ENCODE measurements around the gene ARL15.

ARL15 gene

DNA sequence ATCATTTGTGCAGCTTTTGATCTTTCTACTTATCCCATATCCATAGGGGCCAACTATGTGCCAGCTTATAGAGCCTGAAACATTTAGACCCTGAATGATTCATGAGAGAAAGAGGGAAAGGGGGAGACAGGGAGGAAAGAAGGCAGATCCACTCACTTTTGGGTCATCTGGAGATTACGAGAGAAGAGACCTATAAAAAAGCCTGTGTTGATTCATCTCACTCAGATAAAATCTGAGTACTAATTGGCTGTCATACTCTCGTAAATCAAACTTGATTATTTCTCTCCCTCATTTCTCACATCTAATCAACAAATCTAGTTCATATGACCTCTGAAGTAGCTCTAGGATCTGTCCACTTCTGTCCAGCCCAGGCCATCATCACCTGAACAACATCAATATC, 137.1 kb downstream of the ARL15 start:
- no peak for TF ChIP-seq POLR2A (IDR thresholded peaks at IDR 0.05; ENCODE audit: extremely low read depth, insufficient read length)
- H3K4me3 ChIP-seq (ENCODE audit: low read depth, low read length): no peak overlapping the region
- no peak for DNase-seq (ENCODE audit: low read depth)

- no peak overlapping the region for H3K4me3 ChIP-seq (ENCODE audit: low read depth, low read length)
- DNase-seq (ENCODE audit: low read depth): peak; percentile 17
These were observed 138.6 kb downstream of the ARL15 start for GRCh38 chr5:54171645-54172384.

GRCh38 chr5:54165687-54166086, 144.7 kb downstream of the ARL15 start:
- TF ChIP-seq MYC (IDR thresholded peaks at IDR 0.05; ENCODE audit: low read depth, low read length) (no peak), POLR2A (IDR thresholded peaks at IDR 0.05; ENCODE audit: extremely low read depth, insufficient read length) (no peak), CTCF (IDR thresholded peaks at IDR 0.05; ENCODE audit: low read depth, low read length) (no peak)
- no peak overlapping the region for H3K4me3 ChIP-seq (ENCODE audit: low read depth, low read length)
- no peak for DNase-seq (ENCODE audit: low read depth)

More at GRCh38 chr5:54171645-54172384, 138.6 kb downstream of the ARL15 start:
- TF ChIP-seq, protein P1, sequence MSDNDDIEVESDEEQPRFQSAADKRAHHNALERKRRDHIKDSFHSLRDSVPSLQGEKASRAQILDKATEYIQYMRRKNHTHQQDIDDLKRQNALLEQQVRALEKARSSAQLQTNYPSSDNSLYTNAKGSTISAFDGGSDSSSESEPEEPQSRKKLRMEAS (IDR thresholded peaks at IDR 0.05; ENCODE audit: low read depth, low read length): no peak
- TF ChIP-seq MYC (IDR thresholded peaks at IDR 0.05; ENCODE audit: low read depth, low read length) (no peak), CTCF (IDR thresholded peaks at IDR 0.05; ENCODE audit: low read depth, low read length) (no peak), POLR2A (IDR thresholded peaks at IDR 0.05; ENCODE audit: extremely low read depth, insufficient read length) (no peak)

- no peak for TF ChIP-seq CTCF (IDR thresholded peaks at IDR 0.05; ENCODE audit: low read depth, low read length)
These were observed 148.2 kb downstream of the ARL15 start for GRCh38 chr5:54162184-54162583.

GRCh38 chr5:54160329-54160728, 150.0 kb downstream of the ARL15 start:
- TF ChIP-seq MYC (IDR thresholded peaks at IDR 0.05; ENCODE audit: low read depth, low read length): no peak
- TF ChIP-seq CTCF (IDR thresholded peaks at IDR 0.05; ENCODE audit: low read depth, low read length): no peak
- TF ChIP-seq POLR2A (IDR thresholded peaks at IDR 0.05; ENCODE audit: extremely low read depth, insufficient read length): no peak
- TF ChIP-seq, protein P1 (IDR thresholded peaks at IDR 0.05; ENCODE audit: low read depth, low read length): no peak
- DNase-seq (ENCODE audit: low read depth): no peak
- no peak overlapping the region for H3K4me3 ChIP-seq (ENCODE audit: low read depth, low read length)

More at GRCh38 chr5:54162184-54162583, 148.2 kb downstream of the ARL15 start:
- no peak for DNase-seq (ENCODE audit: low read depth)
- no peak overlapping the region for H3K4me3 ChIP-seq (ENCODE audit: low read depth, low read length)

DNA sequence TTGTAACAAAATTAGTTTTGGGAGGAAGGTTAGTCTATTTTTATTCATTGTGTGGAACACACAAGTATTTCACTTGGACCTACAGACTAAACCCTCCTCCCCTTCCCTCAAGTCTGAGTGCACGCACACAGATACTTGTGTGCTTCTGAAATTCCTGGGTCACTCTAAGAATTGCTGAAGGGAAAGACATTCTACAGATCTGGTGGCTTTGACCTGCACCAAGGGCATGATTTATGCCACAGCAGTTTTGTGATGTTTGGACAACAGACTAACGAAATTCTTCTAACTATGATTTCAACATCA, 150.5 kb downstream of the ARL15 start:
- no peak overlapping the region for H3K4me3 ChIP-seq (ENCODE audit: low read depth, low read length)
- DNase-seq (ENCODE audit: low read depth): no peak
- TF ChIP-seq CTCF (IDR thresholded peaks at IDR 0.05; ENCODE audit: low read depth, low read length): no peak
- TF ChIP-seq, protein P1 (IDR thresholded peaks at IDR 0.05; ENCODE audit: low read depth, low read length): no peak
- TF ChIP-seq MYC (IDR thresholded peaks at IDR 0.05; ENCODE audit: low read depth, low read length): no peak
- TF ChIP-seq POLR2A (IDR thresholded peaks at IDR 0.05; ENCODE audit: extremely low read depth, insufficient read length): no peak
